GM21423 (cell line): Measurements from ENCODE around the gene FBXL7.

Experiments
- ATAC-seq: cut with Tn5 transposase; IDR thresholded peaks from one replicate; pipeline ENCODE4 v1.9.1; 2021; ENCODE audit warnings: mild to moderate bottlenecking, moderate library complexity; ENCODE audit not compliant: unreplicated experiment

The FBXL7 gene

GRCh38 chr5:15501091-15501791 is 1.3 kb downstream of the FBXL7 start:
- no peak for ATAC-seq

- ATAC-seq = no peak
These were observed 2.2 kb downstream of the FBXL7 start for GRCh38 chr5:15502208-15502607.

- no peak for ATAC-seq
These were observed 6.2 kb downstream of the FBXL7 start for GRCh38 chr5:15506146-15506545.

- ATAC-seq = no peak
These were observed 6.9 kb downstream of the FBXL7 start for GRCh38 chr5:15506897-15507296.

- ATAC-seq = no peak
These were observed 10.1 kb downstream of the FBXL7 start for GRCh38 chr5:15510092-15510491.

GRCh38 chr5:15510831-15511230 is 10.9 kb downstream of the FBXL7 start:
- ATAC-seq = no peak

- ATAC-seq = no peak
These were observed 13.5 kb downstream of the FBXL7 start for GRCh38 chr5:15513431-15513830.

GRCh38 chr5:15513911-15514310 is 13.9 kb downstream of the FBXL7 start:
- no peak for ATAC-seq

- ATAC-seq = no peak
These were observed 15.2 kb downstream of the FBXL7 start for GRCh38 chr5:15515229-15515628.

- no peak for ATAC-seq
These were observed 16.5 kb downstream of the FBXL7 start for GRCh38 chr5:15516486-15516885.

GRCh38 chr5:15518786-15519185 is 18.8 kb downstream of the FBXL7 start:
- ATAC-seq = no peak

- no peak for ATAC-seq
These were observed 20.9 kb downstream of the FBXL7 start for GRCh38 chr5:15520856-15521255.

GRCh38 chr5:15521381-15522186 is 21.6 kb downstream of the FBXL7 start:
- no peak for ATAC-seq

- no peak for ATAC-seq
These were observed 22.2 kb downstream of the FBXL7 start for GRCh38 chr5:15522187-15522520.

- no peak for ATAC-seq
These were observed 24.7 kb downstream of the FBXL7 start for GRCh38 chr5:15524712-15525111.

- ATAC-seq = no peak
These were observed 25.8 kb downstream of the FBXL7 start for GRCh38 chr5:15525703-15526275.

GRCh38 chr5:15526413-15526812 is 26.4 kb downstream of the FBXL7 start:
- ATAC-seq = no peak

GRCh38 chr5:15528476-15528875 is 28.5 kb downstream of the FBXL7 start:
- ATAC-seq = no peak

- no peak for ATAC-seq
These were observed 29.0 kb downstream of the FBXL7 start for GRCh38 chr5:15529013-15529412.

- ATAC-seq = no peak
These were observed 29.8 kb downstream of the FBXL7 start for GRCh38 chr5:15529821-15530220.

- no peak for ATAC-seq
These were observed 33.3 kb downstream of the FBXL7 start for GRCh38 chr5:15533129-15533893.
